HepG2 (cell line): ENCODE measurements around the gene DNAJC8. TPM values are rescaled to one million over a fixed set of nuclear protein-coding genes. Genes with fewer than 3 reads are reported as not detected.

Experiments used
- ARID2 ChIP-seq: sonication (generic); formaldehyde crosslinking; IDR thresholded peaks from 2 replicates; pipeline ENCODE4 v1.8.1; 2022; ENCODE audit warnings: mild to moderate bottlenecking, missing genetic modification reagents, borderline replicate concordance
- BCLAF1 ChIP-seq: fragments of 450-650 bp; IDR thresholded peaks from 2 replicates; pipeline ENCODE4 v1.6.1; 2017; ENCODE audit warnings: mild to moderate bottlenecking
- DMAP1 ChIP-seq: IDR thresholded peaks from 2 replicates; pipeline ENCODE4 v1.6.1; 2016
- GTF2F1 ChIP-seq: fragments of 150-350 bp; IDR thresholded peaks from 2 replicates; pipeline ENCODE4 v1.6.1; 2014; ENCODE audit warnings: low read length
- HIVEP1 ChIP-seq: sonication (generic); formaldehyde crosslinking; IDR thresholded peaks from 2 replicates; pipeline ENCODE4 v1.4.0; 2020; ENCODE audit warnings: mild to moderate bottlenecking, missing genetic modification reagents
- KMT2B ChIP-seq: IDR thresholded peaks from 2 replicates; pipeline ENCODE4 v1.6.1; 2016; ENCODE audit warnings: missing genetic modification reagents, missing compliant biosample characterization
- NFKB2 ChIP-seq: sonication (generic); formaldehyde crosslinking; IDR thresholded peaks from 2 replicates; pipeline ENCODE4 v1.4.0; 2020; ENCODE audit warnings: missing genetic modification reagents, borderline replicate concordance
- SIN3B ChIP-seq: fragments of 150-350 bp; IDR thresholded peaks from 2 replicates; pipeline ENCODE4 v1.6.1; 2014; ENCODE audit warnings: low read length
- SMARCC2 ChIP-seq: fragments of 450-650 bp; IDR thresholded peaks from 2 replicates; pipeline ENCODE4 v1.6.1; 2017; ENCODE audit warnings: antibody characterized with exemption, mild to moderate bottlenecking
- ZBTB8A ChIP-seq: sonication (generic); formaldehyde crosslinking; IDR thresholded peaks from 2 replicates; pipeline ENCODE4 v1.4.0; 2020; ENCODE audit warnings: mild to moderate bottlenecking, low read depth, missing genetic modification reagents, borderline replicate concordance
- ZKSCAN5 ChIP-seq: sonication (generic); formaldehyde crosslinking; IDR thresholded peaks from 2 replicates; pipeline ENCODE4 v1.5.1; 2020; ENCODE audit warnings: mild to moderate bottlenecking, missing genetic modification reagents
- ZNF251 ChIP-seq: sonication (generic); formaldehyde crosslinking; IDR thresholded peaks from 2 replicates; pipeline ENCODE4 v1.9.0; 2021; ENCODE audit warnings: mild to moderate bottlenecking, missing genetic modification reagents
- ZNF276 ChIP-seq: sonication (generic); formaldehyde crosslinking; IDR thresholded peaks from 2 replicates; pipeline ENCODE4 v1.4.0; 2020; ENCODE audit warnings: mild to moderate bottlenecking, low read depth, missing genetic modification reagents
- ZNF44 ChIP-seq: sonication (generic); formaldehyde crosslinking; IDR thresholded peaks from 2 replicates; pipeline ENCODE4 v1.5.1; 2020; ENCODE audit warnings: mild to moderate bottlenecking, missing genetic modification reagents
- ZNF850 ChIP-seq: sonication (generic); formaldehyde crosslinking; conservative IDR thresholded peaks from 2 replicates; pipeline ENCODE4 v1.9.0; 2021; ENCODE audit warnings: mild to moderate bottlenecking, missing genetic modification reagents
- polyA plus RNA-seq, 8 experiments: library from polyadenylated mRNA; depleted of rRNA in 3 of 8; stranded (reverse) in 7 of 8; unstranded in 1 of 8; fragments of >200 nt; fragmentation: Illumina TruSeq in 4 of 8; extraction: Trizol in 4 of 8; gene quantifications; 2 replicates each; pipeline versions ENCODE4 v1.2.1 to v1.2.3, GENCODE V29; 2011 to 2016; ENCODE audit warnings: low read depth in 4 of 8, missing spikeins in 1 of 8, mixed read lengths in 1 of 8; ENCODE audit not compliant: insufficient read depth in 1 of 8
- total RNA-seq, 5 experiments: library from RNA; depleted of rRNA; stranded (reverse); fragments of >200 nt; fragmentation: Illumina TruSeq; extraction: Trizol; gene quantifications; 2 replicates each; pipeline ENCODE4 v1.2.3, GENCODE V29; 2016; ENCODE audit warnings: low read depth in 1 of 5
- TF ChIP-seq, protein P1 (sequence below): sonication (generic); formaldehyde crosslinking; IDR thresholded peaks from 2 replicates; pipeline ENCODE4 v1.8.1; 2022; ENCODE audit warnings: mild to moderate bottlenecking, missing genetic modification reagents
- TF ChIP-seq, protein P2 (sequence below): sonication (generic); formaldehyde crosslinking; IDR thresholded peaks from 2 replicates; pipeline ENCODE4 v1.4.0; 2020; ENCODE audit warnings: missing genetic modification reagents
- TF ChIP-seq, protein P3 (sequence below): sonication (generic); formaldehyde crosslinking; IDR thresholded peaks from 2 replicates; pipeline ENCODE4 v1.5.0; 2020; ENCODE audit warnings: missing genetic modification reagents
- TF ChIP-seq, protein P4 (sequence below): sonication (generic); formaldehyde crosslinking; IDR thresholded peaks from 2 replicates; pipeline ENCODE4 v1.5.1; 2020; ENCODE audit warnings: mild to moderate bottlenecking, missing genetic modification reagents

The DNAJC8 gene
- total and polyA plus RNA-seq, 2 of the 13 experiments (the other 11 are each of a cell fraction or from before 2014, with no cell fraction given) = 54.5 to 126 TPM

DNA sequence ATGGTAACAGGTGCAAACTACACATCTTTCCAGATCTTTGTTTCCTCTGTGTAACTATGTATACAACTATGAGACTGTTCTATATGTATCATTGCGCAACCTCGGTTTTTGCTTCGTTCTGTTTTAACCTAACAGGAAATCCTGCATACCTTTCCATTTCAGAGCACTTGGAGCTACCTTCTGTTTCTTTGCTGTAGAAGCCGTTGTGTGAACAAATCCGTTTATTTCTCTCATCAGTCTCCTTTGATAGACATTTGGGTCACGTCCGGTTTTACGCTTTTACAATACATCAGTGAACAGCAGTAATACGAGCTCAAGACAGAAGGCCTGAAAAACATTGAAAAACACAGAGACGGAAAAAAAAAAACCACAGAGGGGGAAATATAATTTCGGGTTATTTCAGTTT, 13.6 kb upstream of the DNAJC8 start (continued):
- TF ChIP-seq HIVEP1 (no peak), DMAP1 (CRISPR knock-in tag) (no peak; the same call in 1 of the 2 replicates), ZNF44 (CRISPR knock-in tag) (no peak), SIN3B (no peak), ZNF251 (no peak), NFKB2 (no peak), ARID2 (CRISPR knock-in tag) (peak; percentile 42; the same call in 1 of the 2 replicates), ZNF276 (CRISPR knock-in tag) (no peak), KMT2B (CRISPR knock-in tag) (no peak; the same call in 1 of the 2 replicates), ZBTB8A (CRISPR knock-in tag) (no peak), SMARCC2 (no peak), ZKSCAN5 (CRISPR knock-in tag) (no peak), GTF2F1 (no peak), BCLAF1 (no peak), ZNF850 (CRISPR knock-in tag) (no peak)
- TF ChIP-seq, protein P1, sequence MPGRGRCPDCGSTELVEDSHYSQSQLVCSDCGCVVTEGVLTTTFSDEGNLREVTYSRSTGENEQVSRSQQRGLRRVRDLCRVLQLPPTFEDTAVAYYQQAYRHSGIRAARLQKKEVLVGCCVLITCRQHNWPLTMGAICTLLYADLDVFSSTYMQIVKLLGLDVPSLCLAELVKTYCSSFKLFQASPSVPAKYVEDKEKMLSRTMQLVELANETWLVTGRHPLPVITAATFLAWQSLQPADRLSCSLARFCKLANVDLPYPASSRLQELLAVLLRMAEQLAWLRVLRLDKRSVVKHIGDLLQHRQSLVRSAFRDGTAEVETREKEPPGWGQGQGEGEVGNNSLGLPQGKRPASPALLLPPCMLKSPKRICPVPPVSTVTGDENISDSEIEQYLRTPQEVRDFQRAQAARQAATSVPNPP (CRISPR knock-in tag) = no peak
- TF ChIP-seq, protein P2, sequence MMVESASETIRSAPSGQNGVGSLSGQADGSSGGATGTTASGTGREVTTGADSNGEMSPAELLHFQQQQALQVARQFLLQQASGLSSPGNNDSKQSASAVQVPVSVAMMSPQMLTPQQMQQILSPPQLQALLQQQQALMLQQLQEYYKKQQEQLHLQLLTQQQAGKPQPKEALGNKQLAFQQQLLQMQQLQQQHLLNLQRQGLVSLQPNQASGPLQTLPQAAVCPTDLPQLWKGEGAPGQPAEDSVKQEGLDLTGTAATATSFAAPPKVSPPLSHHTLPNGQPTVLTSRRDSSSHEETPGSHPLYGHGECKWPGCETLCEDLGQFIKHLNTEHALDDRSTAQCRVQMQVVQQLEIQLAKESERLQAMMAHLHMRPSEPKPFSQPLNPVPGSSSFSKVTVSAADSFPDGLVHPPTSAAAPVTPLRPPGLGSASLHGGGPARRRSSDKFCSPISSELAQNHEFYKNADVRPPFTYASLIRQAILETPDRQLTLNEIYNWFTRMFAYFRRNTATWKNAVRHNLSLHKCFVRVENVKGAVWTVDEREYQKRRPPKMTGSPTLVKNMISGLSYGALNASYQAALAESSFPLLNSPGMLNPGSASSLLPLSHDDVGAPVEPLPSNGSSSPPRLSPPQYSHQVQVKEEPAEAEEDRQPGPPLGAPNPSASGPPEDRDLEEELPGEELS = peak; percentile 48; the same call in 1 of the 2 replicates
- TF ChIP-seq, protein P3, sequence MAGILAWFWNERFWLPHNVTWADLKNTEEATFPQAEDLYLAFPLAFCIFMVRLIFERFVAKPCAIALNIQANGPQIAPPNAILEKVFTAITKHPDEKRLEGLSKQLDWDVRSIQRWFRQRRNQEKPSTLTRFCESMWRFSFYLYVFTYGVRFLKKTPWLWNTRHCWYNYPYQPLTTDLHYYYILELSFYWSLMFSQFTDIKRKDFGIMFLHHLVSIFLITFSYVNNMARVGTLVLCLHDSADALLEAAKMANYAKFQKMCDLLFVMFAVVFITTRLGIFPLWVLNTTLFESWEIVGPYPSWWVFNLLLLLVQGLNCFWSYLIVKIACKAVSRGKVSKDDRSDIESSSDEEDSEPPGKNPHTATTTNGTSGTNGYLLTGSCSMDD = no peak
- TF ChIP-seq, protein P4, sequence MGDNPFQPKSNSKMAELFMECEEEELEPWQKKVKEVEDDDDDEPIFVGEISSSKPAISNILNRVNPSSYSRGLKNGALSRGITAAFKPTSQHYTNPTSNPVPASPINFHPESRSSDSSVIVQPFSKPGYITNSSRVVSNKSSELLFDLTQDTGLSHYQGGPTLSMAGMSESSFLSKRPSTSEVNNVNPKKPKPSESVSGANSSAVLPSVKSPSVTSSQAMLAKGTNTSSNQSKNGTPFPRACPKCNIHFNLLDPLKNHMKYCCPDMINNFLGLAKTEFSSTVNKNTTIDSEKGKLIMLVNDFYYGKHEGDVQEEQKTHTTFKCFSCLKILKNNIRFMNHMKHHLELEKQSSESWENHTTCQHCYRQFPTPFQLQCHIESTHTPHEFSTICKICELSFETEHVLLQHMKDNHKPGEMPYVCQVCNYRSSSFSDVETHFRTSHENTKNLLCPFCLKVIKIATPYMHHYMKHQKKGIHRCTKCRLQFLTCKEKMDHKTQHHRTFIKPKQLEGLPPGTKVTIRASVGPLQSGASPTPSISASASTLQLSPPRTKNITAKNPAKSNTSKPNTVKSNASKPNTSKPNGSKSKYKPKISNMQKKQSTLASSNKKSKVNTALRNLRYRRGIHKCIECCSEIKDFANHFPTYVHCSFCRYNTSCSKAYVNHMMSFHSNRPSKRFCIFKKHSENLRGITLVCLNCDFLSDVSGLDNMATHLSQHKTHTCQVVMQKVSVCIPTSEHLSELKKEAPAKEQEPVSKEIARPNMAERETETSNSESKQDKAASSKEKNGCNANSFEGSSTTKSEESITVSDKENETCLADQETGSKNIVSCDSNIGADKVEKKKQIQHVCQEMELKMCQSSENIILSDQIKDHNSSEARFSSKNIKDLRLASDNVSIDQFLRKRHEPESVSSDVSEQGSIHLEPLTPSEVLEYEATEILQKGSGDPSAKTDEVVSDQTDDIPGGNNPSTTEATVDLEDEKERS (CRISPR knock-in tag) = no peak
